Hippocampal formation (tissue), 2 donors: ENCODE measurements around the gene TMEM54.

Experiments used
- DNase-seq, 2 donors: peaks; one replicate each; lab custom pipeline; 2025; lab: John Stamatoyannopoulos, UW

TMEM54 gene

DNA sequence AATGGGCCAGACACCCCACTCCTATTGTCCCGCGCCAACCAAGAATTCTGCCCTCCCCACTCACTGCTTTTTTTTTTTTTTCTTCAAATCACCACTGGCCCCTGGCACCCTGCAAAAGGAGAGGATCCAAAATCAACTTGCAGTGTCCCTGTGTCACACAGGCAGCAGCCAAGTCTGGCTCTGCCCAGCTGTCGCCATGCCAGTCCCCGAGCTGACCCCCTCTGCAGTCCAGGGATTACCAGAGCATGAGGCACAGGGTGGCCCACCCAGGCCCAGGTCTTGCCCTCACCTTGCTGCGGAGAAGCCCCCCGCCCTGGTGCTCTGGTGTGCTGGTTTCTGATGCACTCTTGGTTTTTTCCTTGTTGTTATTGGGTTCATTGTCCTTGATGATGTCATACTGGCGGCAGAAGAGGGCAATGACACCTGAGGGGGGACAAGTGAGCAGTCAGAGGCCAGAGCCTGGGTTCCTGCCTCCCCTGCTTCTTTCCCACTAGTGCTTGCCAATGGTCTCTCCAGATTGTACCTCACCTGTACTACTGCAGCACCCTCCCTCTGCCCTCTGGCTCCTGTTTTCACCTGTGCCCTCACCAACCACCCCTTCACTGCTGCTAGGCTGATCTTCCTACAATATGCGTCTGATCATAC, 36.7 kb downstream of the TMEM54 start:
- no peak for DNase-seq

DNA sequence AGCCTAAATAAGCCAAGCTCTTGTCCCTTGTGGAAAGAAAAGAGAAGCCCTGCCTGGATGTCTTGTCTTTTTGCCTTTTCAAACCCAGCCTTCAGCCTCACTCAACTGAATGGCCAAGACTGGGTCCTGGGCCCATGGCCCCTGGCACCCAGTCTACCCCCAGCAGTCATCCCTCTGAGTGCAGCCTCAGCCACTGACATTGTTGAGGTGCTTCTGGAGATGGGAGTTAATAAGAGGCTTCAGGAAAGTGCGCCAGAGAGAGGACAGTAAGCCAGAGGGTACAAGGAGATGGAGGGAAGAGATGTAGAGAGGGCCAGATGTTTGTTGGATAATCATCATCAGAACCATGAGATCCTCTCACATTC, 37.3 kb downstream of the TMEM54 start:
- no peak for DNase-seq

GRCh38 chr1:32863218-32863880, 37.8 kb downstream of the TMEM54 start:
- DNase-seq = no peak

DNA sequence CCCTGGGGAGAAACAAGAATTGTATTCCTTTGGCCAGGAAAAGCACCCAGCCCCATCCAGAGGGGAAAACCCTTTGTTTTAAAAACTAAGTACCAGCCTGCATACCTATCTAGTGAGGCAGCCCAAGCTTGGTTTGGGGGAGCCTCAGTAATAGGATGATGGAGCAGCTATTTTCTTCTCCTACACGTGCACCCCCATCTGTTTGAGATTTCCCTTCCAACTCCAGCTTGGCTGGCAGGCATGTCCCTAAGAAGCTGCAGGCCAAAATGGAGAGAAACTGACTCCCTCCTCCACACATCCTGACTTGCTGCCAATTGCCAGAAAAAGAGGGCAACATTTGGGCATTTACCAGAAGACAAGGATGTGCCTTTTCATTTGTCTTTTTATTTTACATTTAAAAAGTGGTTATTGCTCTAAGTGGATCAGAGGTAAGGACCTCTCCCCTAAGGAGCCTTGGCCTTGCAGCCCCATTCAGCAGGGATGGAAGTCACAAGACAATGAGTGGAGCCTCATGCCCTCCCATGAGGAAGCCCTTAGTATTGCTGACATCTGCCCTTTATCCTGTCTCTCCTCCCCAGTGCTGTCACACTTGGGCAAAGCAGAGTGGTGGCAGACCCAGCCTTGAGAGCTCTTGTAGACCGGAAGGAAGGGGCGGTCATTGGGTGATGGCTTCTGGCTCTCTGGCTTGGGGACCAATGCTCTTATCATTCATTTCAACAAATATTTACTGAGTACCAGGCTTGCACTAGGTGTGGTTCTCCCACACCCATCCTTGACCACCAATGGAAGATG, 39.1 kb downstream of the TMEM54 start:
- DNase-seq = peak in 1 of 2 donors; percentile 42

DNA sequence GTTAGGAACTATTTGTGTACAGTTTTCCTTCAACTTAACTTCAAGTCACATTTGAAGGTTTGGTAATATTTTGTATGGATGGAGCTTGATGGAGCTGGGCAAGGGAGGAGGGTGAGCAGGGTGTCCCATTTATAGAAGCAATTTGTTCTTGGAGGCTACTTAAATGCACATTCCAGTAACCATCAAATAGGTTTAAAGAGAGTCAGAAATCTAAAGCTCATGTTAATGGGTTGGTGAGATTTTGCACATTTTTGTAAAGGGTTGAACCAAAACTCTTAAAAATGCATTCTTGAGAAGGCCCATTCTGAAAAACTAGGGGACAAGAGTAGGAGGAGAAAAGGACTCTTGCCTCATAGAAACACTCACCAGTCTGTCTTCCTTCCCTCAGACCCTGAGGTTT, 40.6 kb downstream of the TMEM54 start:
- no peak for DNase-seq

- DNase-seq = no peak
These were observed 41.3 kb downstream of the TMEM54 start for GRCh38 chr1:32859915-32860314.

- no peak for DNase-seq
These were observed 42.4 kb downstream of the TMEM54 start for GRCh38 chr1:32858791-32859190.

DNA sequence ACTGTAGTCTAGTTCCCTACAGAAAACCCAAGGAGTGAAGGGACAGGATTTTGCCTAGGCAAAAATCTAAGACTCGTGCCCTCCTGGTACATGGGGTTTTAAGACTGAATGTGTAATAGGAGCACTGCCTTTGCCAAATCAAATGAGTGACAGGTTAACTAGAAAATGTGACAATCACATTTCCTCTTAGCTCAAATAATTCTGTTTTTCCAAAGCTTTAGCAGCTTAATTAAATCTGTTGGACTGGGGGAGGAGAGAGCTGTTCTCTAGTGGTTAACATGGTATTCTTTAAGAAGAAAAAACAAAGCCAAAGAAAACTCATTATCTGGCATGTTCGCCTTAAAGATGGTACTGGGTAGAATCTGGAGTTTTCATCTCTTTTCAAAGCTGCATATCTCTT, 43.1 kb downstream of the TMEM54 start:
- no peak for DNase-seq

- DNase-seq = no peak
These were observed 45.1 kb downstream of the TMEM54 start for GRCh38 chr1:32855861-32856617.

DNA sequence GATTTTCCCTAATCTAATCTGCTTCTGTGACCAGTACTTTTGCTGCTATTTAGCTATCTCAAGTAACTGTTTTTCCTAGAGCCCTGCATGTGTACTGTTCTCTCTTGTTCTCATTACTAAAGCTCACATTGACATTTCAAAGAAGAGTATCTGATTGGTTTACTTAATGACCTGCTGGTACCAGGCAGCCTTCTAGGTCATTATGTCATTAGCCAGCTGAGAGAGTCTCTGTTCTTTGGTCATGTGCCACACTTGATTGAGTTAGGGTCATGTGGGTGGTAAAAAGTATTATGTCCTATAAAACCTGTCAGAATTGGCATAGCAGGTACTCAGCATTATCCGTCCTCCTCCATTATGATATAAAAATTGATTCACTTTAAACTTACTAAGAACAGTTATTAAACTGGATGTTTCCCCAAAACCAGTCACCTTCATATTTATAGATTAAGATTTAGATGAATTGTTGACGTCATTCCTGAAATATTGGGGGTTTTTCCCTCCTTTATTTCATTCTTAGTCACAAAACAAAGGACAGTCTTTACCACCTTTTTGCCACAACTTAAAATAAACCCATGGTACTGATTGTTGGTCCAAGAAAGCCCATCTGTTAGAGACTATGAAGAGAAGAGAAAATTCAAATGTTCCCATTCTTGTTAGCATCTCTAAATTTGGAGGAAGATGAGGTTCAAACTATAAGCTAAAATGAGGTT, 52.7 kb downstream of the TMEM54 start:
- DNase-seq = no peak
